Pons (tissue), 1 donor: ENCODE results near the gene DNAH14.
"Not testable (repeated sequence)": the region's sequence is repeated elsewhere in the genome, so short reads cannot be mapped to it uniquely, and the experiment has no call there.

ENCODE experiments used
- DNase-seq: peaks from one replicate; pipeline ENCODE4 v3.0.0-alpha.2; 2016; ENCODE audit warnings: low spot score

Gene DNAH14

DNA sequence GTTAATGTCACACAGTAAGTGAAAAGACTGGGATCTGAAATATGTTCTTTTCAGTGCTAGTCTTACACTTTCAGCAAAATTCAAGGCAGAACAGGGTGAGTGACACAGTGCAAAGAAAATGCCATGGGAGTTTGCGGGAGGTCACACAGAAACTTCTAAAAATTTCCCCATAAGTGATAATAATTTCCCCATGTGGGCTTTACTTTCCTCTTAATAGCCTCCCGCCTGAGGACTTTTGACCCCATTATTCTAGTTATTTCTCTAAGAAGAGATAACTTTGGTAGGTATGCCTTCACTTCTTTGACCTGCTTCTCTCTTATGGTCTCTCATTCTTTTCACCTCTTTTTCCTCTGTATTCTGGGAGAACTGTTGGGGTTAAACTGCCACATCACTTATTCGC, 8.1 kb upstream of the DNAH14 start:
- no peak for DNase-seq

DNA sequence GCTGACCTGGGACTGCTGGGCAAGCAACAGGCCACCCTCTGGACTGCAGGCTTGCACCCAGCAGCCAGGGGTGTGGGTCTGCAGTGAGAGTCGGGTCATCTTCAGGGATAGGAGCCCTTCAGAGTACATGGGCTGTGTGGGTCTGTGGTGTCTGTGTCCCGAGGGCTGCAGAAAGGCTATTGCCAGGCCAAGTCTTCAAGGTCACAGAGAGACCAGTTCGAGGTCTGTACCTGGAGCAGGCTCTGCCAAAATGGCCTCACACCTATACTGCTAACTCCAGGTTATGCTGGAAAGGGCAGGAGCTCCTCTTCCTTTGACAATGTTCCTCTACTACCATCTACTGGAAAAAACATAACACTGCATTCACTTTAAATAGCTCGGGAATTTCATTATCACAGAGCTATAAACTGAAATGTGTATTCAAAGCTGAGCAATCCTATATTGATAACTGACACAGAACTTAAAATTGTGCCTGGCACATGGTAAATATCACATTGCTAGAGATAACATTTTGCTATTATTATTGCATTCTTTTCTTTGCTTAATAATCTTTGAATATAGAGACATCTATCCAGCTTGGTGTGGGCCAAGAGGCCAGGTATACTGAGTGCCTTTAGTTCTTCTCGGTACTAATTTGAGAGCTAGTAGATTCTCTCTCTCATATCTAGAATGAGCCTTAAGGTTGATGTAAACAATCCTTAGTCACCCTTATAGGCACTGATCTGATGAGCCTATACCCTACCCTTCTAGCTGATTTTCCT, 6.9 kb upstream of the DNAH14 start:
- peak; percentile 54 for DNase-seq

DNA sequence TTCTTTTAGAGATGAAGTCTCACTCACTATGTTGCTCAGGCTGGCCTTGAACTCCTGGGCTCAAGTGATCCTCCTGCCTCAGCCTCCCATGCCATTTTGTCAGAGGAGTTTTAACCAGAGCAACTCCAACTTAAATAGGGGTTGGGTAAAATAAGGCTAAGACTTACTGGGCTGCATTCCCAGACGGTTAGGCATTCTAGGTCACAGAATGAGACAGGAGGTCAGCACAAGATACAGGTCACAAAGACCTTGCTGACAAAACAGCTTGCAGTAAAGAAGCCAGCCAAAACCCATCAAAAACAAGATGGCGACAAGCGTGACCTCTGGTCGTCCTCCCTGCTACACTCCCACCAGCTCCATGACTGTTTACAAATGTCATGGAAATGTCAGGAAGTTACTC, 5.7 kb upstream of the DNAH14 start:
- DNase-seq: no peak

DNA sequence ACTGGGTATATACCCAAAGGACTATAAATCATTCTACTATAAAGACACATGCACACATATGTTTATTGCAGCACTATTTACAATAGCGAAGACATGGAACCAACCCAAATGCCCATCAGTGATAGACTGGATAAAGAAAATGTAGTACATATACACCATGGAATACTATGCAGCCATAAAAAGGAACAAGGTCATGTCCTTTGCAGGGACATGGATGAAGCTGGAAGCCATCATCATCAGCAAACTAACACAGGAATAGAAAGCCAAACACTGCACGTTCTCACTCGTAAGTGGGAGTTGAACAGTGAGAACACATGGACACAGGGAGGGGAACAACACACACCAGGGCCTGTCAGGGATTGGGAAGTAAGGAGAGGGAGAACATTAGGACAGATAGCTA, 1.8 kb upstream of the DNAH14 start:
- not testable (repeated sequence) for DNase-seq

DNA sequence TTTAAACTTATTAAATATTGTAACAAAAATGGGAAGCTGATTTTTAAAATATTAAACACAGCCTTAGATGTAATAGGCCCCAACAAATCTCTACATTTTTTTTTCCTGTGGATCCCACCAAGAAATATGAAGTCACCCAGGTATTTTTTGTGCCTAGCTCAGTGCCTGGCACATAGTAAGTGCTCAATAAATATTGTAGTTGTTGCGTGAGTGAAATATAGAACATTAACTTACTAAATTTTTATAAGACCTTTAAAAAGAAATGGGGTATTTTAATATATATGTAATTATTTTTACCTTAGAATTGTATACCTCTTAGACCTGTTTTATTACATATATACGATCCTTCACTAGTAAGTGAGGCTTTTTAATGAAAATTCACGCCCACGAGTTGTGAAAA, 569 bp upstream of the DNAH14 start:
- DNase-seq: no peak

DNA sequence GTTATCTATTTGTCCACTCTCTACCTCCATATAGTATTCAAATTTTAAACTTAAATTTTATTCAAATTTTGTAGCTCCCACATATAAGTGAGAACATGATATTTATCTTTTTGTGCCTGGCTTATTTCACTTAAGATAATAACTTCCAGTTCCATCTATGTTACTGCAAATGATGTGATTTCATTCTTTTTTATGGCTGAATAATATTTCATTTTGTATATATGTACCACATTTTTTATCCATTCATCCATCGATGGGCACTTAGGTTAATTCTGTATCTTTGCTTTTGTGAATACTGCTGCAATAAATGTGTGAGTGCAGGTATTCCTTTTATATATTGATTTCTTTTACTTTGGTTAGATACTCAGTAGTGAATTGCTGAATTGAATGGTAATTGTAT, 2.1 kb downstream of the DNAH14 start:
- no peak for DNase-seq

DNA sequence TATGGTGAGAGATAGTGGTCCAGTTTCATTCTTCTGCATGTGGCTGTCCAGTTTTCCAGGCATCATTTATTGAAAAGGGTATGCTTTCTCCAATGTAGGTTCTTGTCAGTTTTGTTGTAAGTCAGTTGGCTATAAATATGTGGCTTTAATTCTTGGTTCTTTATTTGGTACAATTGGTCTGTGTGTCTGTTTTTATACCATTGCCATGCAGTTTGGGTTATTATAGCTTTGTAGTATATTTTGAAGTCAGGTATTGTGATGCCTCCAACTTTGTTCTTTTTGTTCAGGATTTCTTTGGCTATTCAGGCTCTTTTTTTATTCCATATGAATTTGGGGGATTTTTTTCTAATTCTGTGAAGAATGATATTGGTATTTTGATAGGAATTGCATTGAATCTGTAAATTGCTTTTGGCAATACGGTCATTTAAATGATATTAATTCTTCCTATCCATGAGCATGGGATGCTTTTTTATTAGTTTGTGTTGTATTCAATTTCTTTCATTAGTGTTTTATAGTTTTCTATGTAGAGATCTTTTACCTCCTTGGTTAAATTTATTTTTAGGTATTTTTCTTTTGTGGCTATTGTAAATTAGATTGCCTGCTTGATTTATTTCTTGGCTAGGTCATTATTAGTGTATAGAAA, 3.3 kb downstream of the DNAH14 start:
- no peak for DNase-seq

DNA sequence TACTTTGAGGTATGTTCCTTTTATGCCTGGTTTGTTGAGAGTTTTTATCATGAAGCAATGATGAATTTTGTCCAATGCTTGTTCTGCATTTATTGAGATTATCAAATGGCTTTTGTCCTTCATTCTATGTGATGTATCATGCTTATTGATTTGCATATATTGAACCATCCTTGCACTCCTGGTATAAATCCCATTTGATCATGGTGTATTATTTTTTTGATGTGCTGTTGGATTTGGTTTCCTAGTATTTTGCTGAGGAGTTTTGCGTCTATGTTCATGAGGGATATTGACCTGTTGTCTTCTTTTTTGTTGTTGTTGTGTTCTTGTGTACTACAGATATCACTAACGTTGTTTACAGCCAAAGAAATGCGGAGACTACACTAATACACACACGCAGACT, 4.1 kb downstream of the DNAH14 start:
- DNase-seq: no peak

DNA sequence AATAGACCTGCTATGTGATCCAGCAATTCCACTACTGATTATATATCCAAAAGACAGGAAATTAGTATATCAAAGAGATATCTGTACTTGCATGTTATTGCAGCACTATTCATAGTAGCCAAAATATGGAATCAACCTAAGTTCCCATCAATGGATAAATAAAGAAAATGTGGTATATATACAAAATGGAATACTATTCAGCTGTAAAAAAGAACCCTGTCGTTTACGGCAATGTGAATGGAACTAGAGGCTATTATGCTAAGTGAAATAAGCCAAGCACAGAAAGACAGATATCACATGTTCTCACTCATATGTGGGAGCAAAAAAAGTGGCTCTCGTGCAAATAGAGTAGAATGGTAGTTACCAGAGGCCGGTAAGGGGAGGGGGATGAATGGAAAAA, 9.2 kb downstream of the DNAH14 start:
- no peak for DNase-seq

DNA sequence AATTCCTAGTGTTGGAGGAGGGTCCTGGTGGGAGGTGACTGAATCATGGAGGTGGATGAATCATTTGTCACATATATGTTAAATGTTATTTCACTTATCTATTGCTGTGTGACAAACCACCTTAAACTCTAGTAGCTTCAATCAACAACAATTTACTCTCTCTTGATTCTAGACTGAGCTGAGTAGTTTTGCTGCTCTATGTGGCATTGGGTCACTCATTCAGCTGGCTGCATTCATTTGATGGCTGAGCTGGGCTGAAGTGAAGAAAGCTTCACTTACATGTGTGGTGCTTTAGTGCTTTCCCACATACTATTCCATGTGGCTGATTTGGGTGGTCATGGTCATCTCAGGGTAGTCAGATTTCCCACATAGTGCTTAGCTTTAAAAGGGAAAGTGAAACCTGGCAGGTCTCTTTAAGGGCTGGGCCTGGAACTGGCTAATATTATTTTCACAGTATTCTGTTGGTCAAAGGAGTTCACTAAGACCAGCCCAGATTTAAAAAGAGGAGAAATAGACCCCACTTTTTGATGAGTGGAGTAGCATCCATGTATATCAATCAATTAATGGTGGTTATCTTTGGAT, 10.5 kb downstream of the DNAH14 start:
- no peak for DNase-seq

DNA sequence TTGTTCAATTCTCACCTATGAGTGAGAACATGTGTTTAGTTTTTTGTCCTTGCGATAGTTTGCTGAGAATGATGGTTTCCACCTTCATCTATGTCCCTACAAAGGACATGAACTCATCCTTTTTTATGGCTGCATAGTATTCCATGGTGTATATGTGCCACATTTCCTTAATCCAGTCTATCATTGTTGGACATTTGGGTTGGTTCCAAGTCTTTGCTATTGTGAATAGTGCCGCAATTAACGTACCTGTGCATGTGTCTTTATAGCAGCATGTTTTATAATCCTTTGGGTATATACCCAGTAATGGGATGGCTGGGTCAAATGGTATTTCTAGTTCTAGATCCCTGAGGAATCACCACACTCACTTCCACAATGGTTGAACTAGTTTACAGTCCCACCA, 11.3 kb downstream of the DNAH14 start:
- DNase-seq: not testable (repeated sequence)

DNA sequence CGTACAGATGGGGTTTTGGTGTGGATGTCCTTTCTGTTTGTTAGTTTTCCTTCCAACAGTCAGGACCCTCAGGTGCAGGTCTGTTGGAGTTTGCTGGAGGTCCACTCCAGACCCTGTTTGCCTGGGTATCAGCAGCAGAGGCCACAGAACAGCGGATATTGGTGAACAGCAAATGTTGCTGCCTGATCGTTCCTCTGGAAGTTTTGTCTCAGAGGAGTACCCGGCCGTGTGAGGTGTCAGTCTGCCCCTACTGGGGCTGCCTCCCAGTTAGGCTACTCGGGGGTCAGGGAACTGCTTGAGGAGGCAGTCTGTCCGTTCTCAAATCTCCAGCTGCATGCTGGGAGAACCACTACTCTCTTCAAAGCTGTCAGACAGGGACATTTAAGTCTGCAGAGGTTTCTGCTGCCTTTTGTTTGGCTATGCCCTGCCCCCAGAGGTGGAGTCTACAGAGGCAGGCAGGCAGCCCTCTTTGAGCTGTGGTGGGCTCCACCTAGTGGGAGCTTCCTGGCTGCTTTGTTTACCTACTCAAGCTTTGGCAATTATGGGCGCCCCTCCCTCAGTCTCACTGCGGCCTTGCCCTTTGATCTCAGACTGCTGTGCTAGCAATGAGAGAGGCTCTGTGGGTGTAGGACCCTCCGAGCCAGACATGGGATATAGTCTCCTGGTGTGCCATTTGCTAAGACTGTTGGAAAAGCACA, 16.3 kb downstream of the DNAH14 start:
- not testable (repeated sequence) for DNase-seq

DNA sequence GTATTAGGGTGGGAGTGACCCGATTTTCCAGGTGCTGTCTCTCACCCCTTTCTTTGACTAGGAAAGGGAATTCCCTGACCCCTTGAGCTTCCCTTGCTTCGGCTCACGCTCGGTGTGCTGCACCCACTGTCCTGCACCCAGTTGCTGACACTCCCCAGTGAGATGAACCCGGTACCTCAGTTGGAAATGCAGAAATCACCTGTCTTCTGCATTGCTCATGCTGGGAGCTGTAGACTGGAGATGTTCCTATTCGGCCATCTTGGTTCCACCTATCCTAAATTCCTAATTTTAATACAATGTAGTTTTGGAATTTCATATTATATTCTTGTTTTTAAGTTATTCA, 16.8 kb downstream of the DNAH14 start:
- DNase-seq: not testable (repeated sequence)

DNA sequence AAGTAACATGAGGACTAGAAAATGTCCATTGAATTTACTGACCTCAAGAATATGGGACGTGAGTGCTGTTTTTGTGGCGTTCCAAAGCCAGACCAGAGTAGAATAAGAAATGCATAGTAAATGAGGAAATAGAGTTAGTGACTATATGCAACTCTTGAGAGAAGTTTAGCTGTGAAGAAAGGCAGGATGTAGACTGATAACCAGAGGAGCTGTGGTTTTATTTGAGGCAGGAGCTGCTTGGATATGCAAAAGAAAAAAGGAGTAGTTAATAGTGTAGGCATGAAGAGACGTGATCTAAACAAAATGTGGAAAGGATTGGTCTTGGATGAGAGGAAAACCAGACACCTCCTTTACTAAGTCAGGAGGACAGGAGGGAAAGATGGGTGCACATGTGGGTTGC, 28.2 kb downstream of the DNAH14 start:
- no peak for DNase-seq

DNA sequence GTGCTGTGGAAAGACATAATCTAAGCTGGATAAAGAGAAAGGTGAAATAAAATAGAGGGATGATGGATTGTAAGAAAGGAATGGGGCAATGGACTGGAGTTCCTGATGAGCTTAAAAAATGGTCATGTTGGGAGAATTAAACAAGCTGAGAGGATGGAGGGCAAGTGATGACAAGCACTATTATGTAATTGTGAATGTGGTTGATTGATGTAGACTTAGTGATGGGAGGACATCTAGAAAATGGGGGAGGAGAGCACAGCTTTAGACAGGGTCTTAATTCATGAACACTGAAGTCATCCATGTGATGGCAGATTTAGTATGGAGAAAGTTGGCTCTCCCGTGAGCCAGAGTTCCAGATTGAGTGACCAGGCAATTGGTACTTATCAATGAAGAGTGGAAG, 29.0 kb downstream of the DNAH14 start:
- DNase-seq: no peak

DNA sequence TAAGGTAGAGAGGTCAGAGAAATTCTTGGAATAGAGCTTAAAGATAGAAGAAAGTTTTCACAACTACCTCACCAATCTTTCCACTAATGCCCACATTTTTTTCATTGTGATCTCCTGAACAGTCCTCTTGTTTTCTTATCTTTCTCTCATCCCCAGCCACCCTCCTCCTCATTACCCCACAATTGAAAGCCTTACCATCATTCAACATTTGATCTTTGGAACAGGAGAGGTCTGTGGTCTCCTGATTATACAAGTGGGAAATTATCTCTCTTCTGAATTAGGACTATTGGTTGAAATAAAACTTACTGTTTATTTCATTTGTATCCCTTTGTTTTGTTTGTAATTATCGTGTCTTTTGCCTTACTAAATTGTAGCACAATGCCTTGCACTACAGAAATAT, 29.6 kb downstream of the DNAH14 start:
- no peak for DNase-seq

DNA sequence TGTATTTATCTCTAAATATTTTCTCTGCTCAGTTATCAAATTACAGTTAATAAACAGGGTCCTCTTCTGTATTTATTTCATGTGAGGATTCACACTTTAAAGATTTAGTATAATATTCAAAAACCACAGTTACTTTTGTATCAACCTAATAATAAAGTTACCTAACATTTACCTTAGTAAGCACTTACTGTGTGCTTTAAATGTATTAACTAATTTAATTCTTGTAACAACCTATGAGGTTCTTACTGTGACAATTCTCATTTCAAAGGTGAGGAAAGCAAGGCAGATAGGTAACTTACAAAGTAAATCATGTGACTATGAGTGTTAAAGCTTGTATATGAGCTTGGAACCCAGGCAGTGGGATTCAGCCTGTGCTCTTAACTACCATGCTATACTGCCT, 30.2 kb downstream of the DNAH14 start:
- DNase-seq: no peak

DNA sequence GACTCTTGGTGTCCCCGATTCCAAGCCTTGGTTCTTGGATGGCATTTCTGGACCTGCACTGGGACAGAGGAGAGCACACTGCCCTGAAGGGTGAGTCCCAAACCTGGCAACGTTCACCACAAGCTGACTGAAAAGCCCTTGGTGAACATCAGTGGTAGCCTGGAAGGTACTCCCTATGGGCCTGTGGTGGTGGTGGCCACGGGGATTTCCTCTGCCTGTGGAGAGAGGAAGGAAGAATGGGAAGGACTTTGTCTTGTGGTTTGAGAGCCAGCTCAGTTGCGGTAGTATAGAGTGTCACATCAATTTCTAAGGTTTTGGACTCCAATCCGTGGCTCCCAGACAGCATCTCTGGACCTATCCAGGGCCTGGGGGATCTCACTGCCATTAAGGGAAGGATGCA, 50.7 kb downstream of the DNAH14 start:
- no peak for DNase-seq

DNA sequence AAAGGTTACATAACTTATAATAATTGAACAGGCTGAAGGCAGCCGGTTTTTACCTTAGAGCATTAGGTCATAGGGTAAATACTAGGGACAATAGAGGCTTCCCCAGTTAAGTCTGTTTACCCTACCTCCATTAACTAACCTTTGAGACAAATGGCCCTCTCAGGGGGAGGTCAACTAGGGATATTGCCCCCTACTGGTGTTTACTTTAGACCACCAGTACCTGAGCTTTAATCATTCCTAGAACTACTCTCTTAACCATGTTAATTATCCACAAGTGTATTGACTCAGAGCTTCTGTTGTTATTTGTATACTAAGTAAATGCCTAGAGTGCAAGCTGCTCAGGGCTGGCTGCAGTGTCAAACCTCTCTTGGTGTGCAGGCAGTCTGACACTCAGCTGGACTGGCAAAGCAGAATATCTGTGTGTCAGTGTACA, 52.5 kb downstream of the DNAH14 start:
- not testable (repeated sequence) for DNase-seq

DNA sequence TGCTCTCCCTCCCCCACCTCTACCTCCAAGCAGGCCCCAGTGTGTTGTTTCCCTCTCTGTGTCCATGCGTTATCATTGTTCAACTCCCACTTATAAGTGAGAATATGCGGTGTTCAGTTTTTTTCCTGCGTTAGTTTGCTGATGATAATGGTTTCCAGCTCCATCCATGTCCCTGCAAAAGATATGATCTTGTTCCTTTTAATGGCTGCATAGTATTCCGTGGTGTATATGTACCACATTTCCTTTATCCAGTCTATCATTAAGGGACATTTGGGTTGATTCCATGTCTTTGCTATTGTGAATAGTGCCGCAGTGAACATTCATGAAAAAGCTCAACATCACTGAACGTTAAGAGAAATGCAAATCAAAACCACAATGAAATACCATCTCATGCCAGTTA, 58.6 kb downstream of the DNAH14 start:
- no peak for DNase-seq

DNA sequence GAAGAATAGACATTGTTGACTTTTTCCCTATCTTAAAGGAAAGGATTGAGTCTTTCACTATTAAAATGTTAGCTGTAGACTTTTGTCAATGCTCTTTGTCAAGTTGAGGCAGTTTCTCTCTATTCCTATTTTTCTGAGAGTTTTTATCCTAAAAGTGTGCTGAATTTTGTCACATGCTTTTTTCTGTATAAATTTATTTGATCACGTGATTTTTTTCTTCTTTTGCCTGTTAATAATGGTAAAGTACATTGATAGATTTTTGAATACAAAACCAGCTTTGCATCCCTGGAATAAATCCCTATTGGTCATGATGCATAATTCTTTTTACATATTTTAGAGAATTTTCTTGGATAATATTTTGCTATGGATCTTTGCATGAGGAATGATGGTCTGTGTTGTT, 60.1 kb downstream of the DNAH14 start:
- no peak for DNase-seq

DNA sequence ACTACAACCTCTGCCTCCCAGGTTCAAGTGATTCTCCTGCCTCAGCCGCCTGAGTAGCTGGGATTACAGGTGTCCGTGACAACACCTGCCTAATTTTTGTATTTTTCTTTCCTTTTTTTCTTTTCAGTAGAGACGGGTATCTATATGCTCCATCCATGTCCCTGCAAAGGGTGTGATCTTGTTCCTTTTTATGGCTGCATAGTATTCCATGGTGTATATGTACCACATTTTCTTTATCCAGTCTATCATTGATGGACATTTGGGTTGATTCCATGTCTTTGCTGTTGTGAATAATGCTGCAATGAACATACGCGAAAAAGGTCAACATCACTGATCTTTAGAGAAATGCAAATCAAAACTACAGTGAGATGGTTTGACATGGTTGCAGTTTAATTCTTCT, 62.1 kb downstream of the DNAH14 start:
- DNase-seq: not testable (repeated sequence)

DNA sequence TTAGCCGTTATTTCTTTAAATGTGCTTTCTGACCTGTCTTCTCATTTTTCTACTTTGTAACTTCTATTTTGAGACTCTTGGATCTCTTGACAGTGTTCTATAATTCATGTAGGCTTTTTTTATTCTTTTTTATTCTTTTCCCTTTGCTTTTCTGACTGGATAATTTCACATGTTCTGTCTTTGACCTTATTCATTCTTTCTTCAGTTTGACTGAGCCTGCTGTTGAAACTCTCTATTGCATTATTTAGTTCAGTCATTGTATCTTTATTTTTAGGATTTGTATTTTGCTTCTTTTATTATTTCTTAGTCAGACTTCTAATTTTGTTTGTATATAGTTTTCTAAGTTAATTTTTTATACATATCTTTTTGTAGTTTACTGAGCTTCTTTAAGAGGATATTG, 66.1 kb downstream of the DNAH14 start:
- DNase-seq: no peak
